HG03432 (cell line): ENCODE measurements around the gene ETFBKMT.

ENCODE experiments used
- ATAC-seq: cut with Tn5 transposase; IDR thresholded peaks from one replicate; pipeline ENCODE4 v1.9.1; 2021; ENCODE audit warnings: mild to moderate bottlenecking, moderate library complexity; ENCODE audit not compliant: unreplicated experiment

ETFBKMT gene, protein sequence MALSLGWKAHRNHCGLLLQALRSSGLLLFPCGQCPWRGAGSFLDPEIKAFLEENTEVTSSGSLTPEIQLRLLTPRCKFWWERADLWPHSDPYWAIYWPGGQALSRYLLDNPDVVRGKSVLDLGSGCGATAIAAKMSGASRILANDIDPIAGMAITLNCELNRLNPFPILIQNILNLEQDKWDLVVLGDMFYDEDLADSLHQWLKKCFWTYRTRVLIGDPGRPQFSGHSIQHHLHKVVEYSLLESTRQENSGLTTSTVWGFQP

DNA sequence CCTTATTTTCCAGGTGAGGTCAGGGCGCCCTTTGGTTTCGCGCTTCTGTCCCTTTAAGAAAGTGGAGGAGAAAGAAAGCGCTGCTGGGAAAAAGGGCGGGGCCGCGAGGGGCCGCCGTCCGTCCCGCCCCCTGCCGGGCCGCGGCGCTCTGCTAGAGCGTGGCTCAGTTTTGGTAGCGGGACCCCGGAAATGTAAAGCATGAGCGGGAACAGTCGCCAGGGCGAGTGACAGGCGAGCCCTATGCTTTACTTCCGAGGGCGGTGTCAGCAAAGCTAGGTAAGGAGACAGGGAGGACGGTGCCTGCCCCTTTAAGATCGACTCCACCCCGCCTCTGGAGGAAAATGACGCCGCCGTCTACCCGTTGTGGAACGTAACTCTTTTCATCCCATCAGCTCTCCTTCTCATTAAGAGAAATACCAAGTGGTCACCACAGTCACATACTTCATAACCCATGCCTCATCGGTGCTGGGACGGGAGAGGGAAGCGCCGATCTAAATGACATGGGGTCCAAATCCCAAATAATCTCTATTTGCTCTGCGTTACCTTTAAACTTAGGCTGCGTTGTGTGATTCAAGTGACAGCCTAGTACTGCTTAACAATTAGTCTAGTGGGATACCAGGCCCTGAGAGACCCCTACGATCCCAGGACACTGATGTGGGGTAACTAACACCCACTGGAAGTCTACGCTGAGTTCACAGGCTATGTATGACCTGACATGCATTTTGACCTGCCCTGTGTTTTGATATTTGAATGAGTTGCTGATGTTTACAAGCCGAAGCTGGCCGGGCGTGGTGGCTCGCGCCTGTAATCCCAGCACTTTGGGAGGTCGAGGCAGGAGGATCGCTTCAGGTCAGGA, at the start of gene ETFBKMT:
Gene ETFBKMT, plus strand, starts transcription at position 602 of the 856 bp plus-strand sequence. CDS start 2,266 bp downstream, outside the sequence.
- peak; percentile 99 for ATAC-seq

DNA sequence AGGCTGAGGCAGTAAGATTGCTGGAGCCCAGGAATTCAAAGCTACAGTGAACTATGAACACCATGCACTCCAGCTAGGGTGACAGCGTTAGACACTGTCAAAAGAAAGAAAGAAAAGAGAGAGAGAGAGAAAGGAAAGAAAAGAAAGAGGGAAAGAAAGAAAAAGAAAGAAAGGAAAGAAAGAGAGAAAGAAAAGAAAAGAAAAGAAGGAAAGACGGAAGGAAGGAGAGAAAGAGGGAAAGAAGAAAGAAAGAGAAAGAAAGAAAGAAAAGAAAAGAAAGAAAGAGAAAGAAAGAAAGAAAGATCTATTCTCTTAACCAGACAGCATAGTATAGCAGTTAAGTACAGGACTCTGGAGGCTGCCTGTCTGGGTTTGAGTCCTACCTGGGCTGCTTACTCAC, 46.7 kb upstream of the ETFBKMT start:
- ATAC-seq = no peak

DNA sequence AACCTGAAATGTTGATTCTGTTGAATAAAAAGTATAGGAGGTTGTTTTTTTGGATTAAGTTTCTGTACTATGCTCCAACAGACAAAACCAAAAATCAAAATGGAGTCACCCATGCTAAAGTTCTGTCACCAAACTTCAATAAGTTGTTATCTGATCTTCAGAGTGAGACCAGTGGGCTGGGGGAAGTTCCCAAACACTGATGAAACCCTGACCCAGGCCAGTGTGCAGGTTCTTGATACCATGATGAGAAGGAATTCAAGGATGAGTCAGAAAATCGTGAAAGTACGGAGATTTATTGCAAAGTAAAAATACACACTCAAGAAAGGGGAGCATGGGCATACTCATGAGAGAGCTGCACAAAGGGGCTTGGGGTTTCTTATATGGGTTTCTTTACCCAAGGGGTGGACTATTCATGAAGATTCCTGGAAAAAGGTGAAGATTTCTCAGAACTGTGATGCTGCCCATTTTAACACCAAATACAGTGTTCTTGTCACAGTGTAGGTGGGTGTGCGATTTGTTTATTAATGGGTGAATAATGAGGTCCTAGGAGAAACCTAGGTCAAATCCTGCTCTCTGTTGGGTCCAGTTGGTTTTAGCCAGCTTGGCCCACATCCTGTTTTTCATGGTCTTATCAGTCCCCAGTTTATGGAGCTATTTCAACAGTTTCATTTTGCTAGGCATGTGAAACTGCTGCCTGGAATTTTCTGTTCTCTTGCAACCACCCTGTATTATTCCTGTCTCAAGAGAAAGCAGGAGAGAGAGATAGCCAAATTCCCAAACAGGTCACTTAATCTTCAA, 41.1 kb upstream of the ETFBKMT start:
- ATAC-seq = no peak

DNA sequence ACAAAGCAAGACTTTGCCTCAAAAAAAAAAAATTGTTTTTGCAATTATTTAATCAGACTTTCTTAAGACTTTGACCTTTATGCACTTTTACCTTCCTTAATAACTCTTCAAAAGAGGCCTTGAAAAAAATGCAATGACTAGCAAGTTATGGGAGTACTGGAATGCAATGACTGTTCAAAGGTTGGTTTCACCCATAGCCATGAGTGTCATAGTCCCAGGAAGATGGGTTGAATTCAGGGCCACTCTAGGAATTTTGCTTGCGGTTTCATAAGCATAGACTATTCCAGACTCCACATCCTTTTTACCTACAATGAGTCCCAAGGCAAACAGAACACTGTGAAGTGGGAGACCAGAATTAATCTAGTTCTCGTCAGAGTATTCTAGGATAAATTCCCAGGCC, 39.2 kb upstream of the ETFBKMT start:
- ATAC-seq = no peak

DNA sequence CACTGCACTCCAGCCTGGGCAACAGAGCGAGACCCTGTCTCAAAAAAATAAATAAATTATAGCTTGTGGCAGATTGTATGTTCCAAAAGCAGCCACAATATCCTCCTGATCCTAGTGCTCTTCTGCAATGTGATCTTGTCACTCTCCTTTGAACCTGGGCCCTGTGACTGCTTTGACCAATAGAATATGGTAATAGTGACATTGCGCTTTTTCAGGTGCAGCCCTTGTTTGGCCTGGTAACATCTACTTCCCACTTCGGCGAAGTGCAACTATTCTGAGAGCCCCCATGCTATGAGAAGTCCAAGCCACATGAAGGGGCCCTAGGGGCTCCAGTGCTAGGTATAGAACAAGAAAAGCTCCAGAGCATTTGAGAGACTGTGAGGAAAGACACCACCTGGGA, 37.5 kb upstream of the ETFBKMT start:
- ATAC-seq = no peak

DNA sequence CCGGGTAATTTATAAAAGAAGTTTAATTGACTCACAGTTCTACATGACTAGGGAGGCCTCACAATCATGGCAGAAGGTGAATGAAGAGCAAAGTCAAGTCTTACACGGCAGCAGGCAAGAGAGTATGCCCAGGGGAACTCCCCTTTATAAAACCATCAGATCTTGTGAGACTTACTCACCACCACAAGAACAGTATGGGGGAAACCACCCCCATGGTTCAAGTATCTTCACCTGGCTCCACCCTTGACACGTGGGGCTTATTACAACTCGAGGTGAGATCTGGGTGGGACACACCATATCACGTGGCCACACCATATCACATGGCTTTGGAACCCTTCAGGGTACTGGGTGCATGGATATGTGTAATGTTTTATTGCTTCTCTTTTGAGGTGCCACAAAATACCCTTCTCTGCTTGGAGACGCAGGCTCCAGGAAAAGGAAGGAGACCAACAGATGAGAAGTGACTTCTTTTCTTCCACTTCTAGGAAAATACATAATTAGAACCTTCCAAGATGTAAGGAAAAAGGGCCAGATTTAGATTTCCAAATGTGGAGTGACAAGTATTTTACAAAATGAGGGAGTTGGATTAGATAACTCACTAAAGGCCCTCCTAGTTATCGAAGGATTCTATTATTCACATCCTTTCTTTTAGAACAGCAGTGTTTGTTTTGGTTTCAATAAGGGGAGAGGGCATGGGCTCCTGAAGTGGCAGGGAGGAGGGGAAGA, 33.1 kb upstream of the ETFBKMT start:
- no peak for ATAC-seq

DNA sequence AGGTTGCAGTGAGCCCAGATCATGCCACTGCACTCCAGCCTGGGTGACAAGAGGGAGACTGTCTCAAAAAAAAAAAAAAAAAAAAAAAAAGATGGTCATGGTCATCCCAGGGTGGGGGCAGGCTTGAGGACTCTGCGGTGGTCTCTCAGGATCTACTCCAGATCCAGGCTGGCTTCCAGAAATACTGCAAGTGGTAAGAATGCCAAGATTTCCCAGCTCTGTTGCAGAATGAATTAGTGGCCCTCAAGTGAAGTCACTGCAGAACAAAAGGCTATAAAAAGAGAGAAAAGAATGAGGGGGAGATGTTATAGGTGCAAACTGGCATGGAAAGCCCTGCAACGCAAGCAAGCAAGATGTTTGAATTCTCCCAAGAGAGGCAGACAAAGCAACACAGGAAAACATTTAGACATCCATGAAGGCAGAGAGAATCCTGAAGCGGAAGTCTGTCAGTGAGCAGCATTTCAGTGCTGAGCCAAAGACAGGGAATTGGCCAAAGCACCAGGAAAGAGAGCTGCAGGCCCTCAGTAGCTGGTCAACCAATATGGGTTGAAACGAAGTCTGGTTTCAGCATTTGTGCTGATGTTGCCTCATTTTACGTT, 31.9 kb upstream of the ETFBKMT start:
- no peak for ATAC-seq

DNA sequence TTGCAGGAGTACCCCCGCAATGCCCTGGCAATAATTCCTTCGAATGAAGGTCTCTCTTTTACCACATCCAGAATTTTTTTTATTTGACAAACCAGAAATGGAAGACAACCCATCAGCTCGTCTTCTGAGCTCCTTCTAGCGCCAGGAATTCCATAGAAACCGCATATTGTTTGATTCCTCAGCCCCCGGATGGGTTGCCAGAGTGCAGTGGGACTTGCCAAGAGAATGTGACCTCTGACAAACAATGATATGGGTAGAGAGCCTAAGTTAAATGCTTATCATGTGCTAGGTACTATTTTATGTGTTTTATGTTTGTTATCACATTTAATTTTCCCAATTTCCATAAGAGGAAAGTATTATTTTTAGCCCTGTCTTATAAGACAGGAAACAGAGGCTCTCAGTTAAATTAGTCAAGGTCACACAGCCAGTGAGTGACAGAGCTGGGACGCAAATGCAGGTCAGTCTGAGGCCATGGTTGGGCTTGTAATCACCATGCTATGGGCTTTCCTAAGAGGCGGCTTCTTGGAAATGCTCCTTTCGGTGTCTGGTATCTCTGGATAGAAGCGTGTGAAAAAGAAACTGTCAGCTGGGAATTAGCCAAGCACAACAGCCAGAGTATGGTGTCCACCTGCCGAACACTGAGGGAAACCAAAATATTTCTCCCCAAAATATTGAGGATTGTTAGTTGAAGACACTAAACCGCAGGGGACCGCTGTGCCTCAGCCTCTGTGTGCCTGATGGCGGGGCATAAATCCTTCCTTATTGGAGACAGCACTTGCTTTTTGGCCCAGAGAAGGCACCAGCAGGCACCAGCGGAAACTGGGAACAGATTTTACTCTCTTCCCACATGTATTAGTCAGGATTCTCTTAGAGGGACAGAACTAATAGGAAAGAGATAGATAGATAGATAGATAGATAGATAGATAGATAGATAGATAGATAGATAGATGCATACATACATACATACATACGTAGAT, 29.4 kb upstream of the ETFBKMT start:
- ATAC-seq = no peak

DNA sequence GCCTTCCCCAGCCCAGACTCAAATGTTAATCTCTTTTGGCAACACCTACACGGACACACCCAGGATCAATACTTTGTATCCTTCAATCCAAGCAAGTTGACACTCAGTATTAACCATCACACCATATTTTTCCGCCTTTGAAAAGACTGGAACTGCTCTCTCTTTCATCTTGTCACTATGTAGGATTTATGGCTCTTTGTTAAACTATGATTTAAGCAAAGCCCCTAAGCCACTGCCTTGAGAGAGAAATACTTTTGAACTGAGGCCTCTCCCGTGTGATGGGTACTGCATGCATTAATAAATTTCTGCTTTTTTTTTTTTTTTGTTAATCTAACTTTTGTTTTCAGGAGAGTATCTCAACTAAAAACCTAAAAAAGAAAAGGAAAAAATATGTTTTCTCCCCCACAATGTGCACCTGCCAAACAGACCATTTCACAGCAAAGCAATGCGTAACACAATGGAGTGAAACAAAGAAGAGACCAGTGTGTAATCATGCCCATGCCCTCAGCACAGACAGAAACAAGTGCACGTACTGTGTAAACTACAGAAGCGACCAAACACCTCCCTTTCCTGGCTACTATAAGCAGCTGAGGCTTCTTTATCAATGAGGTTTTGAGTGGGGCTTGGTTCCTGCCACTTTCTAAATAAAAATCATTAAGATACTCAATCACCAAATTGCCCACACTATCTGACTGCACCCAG, 28.3 kb upstream of the ETFBKMT start:
- ATAC-seq = no peak

DNA sequence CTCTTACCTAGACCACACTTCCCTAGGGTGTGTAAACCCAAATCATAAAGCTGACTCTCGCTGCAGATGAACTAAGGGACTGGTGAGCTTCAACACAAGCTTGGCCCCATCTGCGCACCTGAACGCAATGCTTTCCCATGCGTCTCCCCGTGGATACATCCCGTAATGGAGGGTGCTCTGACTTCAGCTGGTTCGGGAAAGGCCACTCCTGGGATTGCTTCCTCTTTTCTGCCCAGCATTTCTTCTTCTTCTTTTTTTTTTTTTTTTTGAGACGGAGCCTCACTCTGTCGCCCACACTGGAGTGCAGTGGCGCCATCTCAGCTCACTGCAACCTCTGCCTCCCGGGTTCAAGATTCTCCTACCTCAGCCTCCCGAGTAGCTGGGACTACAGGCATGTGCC, 27.7 kb upstream of the ETFBKMT start:
- ATAC-seq = no peak

DNA sequence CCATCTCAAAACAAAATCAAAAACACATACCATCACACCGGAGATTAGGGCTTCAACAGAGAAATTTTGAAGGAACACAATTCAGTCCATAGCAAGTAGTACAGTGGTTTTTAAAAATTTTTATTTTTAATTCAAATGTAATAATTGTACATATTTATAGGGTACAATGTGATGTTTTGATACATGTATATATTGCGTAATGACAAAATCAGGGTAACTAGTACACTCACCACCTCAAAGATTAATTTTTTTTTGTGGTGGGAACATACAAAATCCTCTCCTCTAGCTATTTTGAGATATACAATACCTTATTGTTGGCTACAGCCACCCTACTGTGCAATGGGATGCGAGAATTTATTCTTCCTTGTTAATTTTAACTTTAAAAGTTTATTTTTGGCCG, 26.0 kb upstream of the ETFBKMT start:
- ATAC-seq = no peak

DNA sequence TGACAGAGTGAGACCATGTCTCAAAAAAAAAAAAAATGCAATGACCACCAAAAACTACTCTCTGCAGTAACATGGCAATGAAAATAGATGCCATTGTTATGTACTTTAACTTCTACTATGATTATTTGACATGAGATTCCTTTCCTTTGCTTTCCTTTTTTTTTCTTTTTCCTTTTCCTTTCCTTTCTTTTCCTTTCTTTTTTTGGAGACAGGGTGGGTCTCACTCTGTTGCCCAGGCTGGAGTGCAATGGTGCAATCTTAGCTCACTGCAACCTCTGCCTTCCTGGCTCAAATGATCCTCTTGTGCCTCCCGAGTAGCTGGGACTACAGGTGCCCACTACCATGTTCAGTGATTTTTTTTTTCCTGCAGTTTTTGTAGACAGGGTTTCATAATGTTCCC, 24.9 kb upstream of the ETFBKMT start:
- no peak for ATAC-seq

DNA sequence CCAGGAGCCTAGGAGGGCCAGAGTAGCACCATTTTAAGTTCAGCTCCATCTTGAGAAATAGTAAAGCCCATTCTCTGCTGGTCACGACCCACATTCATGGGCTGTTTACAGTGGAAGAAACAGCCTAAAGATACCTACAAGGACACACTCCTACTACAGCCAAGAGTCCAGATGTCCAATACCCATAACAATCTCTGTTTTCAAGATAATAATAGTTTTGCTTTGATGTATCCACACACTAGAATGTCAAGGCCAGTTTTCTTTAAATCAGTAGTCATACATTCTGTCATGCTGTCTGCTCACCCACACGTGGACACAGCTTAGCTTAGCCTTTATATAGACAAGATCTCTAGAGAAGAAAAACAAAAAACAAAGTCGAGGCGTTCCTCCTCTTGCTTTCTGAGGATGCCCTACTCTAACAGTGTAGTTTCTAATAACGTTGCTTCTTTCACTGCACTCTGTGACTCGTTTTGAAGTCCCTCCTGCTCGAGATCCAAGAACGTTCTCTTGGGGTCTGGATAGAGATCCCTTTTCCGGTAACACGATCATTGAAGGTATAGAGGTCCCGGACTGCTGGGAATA, 17.9 kb upstream of the ETFBKMT start:
- ATAC-seq = no peak

DNA sequence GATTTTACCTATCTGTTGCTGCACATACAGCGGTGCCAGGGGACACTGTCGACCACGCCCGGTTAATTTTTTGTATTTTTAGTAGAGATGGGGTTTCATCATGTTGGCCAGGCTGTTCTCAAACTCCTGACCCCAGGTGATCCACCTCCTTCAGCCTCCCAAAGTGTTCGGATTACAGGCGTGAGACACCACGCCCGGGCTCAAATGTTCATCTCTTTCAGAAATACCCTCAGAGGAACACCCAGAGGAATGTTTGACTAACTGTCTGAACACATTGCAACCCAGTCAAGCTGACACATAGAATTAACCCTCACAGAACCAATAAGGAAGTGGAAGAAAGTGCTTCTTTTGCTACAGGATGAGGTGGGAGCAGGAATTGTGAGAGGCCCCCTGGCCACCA, 15.0 kb upstream of the ETFBKMT start:
- no peak for ATAC-seq

DNA sequence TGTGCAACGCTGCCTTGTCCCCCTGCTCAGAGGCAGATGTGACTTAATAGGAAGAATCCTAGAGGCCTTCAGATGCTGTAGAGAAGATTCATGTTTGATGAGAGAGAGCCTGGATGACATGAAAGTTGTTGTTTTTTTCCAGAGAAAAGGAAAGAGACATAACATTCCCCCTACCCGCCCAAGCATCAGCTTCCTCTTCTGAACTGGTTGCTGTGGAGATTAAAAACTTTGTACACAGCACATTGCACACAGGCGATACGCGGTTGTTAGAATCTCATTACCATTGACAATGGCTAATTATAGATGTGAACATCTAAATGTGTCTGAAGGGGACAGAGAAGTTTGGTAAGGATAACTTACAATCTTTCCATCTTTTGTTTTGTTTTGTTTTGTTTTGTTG, 13.6 kb upstream of the ETFBKMT start:
- ATAC-seq = no peak

DNA sequence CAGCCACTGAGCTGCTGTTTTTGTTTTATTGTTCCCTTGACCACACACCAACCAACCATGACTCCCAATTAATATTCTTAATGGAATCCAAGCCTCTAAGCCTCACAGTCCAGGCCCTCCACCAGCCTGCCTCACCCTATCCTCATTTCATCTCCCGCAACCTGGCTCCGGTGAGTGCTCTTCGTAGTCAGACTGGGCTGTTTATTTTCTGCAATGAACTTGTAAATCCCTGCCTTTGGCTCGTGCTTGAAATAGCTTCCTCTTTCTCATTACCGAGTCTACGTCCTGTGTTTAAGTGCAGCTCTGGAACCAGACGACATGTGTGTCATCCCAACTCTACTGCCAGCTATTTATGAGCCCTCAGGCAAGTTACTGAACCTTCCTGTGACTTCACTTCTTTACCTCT, 12.4 kb upstream of the ETFBKMT start:
- no peak for ATAC-seq

DNA sequence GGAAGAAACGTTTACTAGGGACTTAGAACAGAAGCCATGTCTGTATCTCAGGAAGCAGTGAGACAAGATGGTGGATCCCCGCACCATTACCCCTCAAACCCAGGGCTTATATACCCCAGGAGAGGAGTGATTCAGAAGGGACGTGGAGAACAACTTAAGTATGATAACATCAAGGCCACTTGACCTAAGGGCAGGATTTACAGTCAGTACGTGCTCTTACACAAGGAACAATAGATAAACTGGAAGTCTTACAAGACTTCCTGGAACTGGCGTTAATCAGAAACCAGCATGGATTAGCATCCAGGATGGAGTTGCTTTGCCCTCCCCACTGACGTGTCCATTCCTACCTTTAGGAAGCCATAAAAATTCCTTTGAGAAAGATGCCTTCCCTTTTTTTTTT, 8.6 kb upstream of the ETFBKMT start:
- no peak for ATAC-seq

DNA sequence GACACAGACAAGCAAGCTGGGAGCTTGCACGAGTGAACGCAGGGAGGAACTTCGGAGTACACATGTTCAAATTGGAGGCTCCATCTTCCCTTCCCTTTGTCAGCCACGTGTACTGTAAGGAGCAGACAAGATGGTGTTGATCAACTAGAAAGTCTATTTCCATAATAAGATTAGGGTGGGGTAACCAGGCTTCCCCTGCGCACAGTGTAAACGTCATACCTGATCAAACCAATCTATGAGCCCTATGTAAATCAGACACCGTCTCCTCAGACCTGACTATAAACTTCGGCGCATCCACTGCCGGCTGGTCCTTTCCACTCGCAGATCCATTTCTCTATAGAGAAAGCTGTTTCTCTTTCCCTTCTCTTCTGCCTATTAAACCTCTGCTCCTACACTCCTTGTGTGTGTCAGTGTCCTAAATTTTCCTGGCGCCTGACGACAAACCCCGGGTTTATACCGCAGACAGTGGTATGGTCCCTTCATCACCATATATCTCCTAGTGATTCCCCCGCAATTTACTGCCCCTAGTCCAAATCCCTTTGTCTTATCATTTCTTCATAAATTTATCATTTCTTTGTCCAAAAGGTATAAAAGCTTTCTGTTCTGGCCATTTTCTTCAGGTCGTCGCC, 7.5 kb upstream of the ETFBKMT start:
- no peak for ATAC-seq
